ENCODE data around the gene FAM222A.

DNA sequence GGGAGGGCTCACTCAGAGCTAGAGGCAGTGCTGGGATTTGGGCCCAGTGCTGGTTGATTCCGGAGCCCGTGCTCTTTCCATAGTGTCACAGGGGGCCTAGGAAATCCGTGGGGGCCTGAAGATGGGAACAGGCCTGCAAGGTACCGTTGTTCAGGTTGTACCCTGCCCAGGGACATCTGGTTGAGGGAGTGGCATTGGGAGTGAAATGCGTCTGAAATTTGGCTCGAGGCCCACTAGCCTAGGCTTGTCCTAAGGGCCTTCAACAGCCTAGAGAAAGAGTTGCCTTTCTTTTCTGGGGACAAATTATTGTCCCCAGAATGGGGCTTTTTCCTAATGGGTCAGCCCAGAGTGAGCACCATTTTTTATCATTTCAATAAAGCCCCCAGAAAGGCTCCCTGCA, 26.4 kb upstream of the FAM222A start:
- TF ChIP-seq EZH2 (IDR thresholded peaks at IDR 0.05; ENCODE audit: borderline replicate concordance, low read depth, low read length, poor library complexity, severe bottlenecking) (no peak), CTCF (conservative IDR thresholded peaks at IDR 0.05; ENCODE audit: low read depth, low read length) (no peak)
